NCI-H146 treated with DMSO at 0.1 percent for 48 hours (cell line): ENCODE measurements around the gene PROM1.

Experiments used
- DNase-seq: peaks from one replicate; lab custom pipeline; 2025; ENCODE audit not compliant: unreplicated experiment; lab: John Stamatoyannopoulos, UW

The PROM1 gene

GRCh38 chr4:16067515-16067914 is 16.3 kb downstream of the PROM1 start:
- DNase-seq: peak; percentile 26

DNA sequence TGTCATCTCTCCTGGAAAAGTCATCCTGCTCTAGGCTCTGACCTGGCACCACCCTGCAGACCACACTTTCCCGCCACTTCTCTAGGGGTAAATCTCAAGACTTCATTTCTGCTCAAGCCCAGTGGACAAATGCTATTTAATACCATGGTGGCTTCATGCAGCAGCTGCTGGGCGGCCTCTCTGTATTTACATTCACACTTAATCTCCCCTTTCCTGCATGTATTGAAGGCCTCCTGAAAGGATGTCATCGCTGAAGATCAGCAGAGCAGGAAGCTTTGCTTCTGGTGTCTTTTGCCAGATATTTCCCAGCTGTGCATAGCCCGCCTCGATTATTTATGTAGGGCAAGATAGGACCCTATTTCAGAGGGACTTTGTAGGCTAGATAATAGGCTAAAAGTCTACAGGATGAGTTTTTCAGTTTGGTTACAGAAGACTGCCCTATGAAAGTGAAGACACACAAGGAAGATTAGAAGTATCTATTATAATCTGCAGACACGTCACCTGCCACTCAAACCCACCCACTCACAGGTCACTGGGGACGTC is 17.2 kb downstream of the PROM1 start:
- DNase-seq: peak; percentile 71

DNA sequence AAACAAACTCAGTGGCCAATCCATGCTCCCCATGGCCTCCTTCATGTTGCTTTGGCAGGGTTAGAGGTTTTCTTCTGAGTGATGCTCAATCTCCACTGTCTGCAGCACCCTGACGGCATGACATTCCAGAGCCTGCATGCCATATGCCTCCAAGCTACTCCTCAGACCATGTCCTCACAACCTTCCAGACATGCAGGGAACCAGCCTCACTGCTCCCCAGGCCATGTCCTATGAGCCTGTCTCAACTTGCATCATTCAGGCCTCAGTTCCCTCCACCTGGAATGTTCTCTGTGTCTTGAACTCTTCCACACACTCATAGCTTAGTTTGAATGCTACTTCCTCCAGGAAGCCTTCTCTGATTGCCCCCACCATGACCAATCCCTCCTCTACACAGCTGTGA is 18.8 kb downstream of the PROM1 start:
- DNase-seq: no peak

- DNase-seq: no peak
These were observed 21.2 kb downstream of the PROM1 start for GRCh38 chr4:16062601-16063000.

GRCh38 chr4:16056681-16057385 is 27.0 kb downstream of the PROM1 start:
- peak; percentile 29 for DNase-seq

GRCh38 chr4:16055873-16056272 is 27.9 kb downstream of the PROM1 start:
- no peak for DNase-seq

GRCh38 chr4:16055471-16055870 is 28.4 kb downstream of the PROM1 start:
- no peak for DNase-seq

DNA sequence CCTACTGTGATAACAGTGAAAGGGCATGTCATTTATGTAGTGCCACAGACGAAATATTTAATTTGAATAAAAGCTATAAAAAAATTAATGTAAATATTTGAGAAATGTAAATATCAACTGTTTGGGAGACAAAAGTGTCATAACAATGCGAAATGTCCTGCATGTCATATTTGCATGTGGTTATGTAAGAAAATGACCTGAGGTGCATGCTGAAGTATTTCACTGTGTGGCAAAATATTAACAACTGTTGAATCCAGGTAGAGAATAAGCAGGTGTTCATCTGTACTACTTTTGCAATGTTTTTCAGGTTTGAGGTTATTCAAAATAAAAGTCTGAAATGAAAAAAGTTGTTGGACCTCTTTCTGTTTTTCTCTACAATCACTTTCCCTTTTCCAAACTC is 30.9 kb downstream of the PROM1 start:
- no peak for DNase-seq

GRCh38 chr4:16051980-16052379 is 31.8 kb downstream of the PROM1 start:
- DNase-seq: no peak

GRCh38 chr4:16051132-16051531 is 32.7 kb downstream of the PROM1 start:
- DNase-seq: no peak

- DNase-seq: no peak
These were observed 33.2 kb downstream of the PROM1 start for GRCh38 chr4:16050669-16051068.

DNA sequence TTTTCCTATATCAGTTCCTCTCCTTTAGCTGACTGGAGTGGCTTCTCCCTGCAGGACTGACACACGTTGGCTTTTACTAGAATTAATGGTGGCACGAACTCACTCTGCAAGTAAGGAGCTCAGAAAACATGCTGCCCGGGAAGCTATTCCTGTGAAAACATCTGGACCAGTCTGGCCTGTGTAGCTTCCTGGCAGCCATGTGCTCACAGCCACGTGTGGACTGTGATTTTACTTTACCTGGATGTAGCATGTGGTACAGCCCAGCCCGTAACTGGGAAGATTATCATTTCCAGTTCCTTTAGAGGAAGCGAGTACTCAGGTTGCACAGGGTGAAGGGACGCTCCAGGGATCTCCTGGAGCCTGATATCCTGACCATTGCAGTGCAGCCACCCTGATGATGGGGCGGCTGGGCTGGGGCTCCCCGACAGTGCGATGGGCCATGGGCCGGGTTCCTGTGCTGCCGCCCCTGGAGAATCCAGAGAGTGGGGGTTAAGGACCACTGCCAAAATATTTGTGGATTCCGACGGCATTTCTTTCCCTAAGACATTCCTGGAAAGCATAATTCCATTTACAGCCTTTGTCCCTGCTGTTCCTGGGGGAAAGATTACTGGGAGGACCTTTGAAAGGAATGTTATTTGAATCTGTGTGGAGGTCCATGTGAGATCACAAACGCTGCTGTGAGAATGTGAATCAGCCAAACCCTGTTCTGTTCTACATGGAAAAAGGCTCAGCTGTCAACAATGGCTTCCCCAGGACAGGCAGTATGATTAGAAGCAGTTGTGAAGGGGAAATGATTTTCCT is 35.0 kb downstream of the PROM1 start:
- DNase-seq: no peak

GRCh38 chr4:16045687-16046086 is 38.1 kb downstream of the PROM1 start:
- DNase-seq: no peak

DNA sequence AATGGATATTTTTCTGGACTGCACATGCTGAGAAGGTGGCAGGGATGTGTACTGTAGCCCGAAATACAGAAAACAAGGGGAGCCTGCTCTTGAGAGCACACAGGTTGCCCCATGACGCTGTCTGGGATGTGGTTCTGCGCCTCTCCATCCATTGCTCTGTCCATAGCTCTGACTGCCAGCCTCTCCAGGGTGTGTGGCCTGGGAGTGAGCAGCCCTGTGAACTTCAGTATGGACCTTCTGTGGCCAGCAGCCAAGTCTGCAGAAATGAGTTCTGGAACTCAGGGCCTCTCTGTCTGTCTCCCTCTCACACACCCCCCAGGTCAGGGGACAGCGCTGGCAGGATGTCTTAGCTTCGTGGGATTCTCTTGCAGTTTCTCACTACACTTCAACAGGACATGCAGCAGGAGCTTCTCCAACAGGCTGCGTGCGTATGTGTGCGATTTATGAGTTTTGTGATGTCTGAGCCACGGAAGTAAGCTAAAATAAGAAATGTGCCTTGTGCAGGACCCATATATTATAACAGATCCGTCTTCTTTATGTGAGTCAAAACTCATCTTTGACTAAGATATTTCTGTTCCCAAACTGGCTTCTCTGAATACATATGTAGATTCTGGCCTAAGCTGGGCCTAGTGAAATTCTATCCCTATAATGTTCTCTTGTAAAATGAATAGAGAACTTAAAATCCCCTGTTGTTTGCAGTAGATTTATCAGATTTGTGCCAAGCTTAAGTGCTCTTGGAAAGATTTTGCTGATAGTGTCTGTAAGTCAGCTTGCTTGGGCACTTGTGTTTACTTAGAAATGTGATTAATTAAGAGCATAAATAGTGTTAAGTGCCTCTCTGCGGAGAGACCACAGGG is 40.0 kb downstream of the PROM1 start:
- DNase-seq: no peak

- DNase-seq: no peak
These were observed 44.7 kb downstream of the PROM1 start for GRCh38 chr4:16039139-16039538.

GRCh38 chr4:16037901-16038300 is 45.9 kb downstream of the PROM1 start:
- DNase-seq: no peak

- DNase-seq: no peak
These were observed 48.0 kb downstream of the PROM1 start for GRCh38 chr4:16035843-16036242.

DNA sequence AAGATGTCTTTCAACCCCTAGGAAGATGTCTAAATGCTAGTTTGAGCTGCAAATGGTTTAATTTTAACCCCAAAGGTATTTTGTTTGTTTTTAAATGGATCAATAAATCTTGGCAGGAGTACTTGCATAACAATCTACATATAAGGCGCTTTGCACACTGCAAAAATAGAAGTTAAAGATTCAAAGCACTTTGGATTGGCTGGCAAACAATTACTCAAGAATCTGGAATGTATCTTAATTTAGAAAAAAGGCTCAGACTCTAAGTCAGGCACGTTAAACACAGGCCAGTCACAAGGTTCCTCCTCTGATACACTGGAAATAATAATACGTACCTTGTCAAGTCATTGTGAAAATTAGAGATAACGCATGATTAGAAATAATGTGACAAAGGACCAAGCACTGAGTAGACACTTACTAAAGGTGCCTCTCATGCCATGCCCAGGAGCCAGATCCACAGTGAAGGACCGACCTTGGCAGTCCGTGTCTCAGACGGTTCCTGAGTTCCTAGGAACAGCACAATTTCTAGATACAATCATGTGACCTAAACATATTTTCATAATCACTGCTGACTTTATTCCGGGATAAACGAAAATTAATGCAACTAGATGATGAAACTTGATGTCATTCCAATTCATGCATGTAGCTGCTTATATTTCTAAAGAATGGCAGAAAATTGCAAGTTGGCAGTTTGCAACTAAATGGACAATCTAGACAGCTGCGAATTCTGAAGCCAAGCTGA is 49.6 kb downstream of the PROM1 start:
- no peak for DNase-seq

DNA sequence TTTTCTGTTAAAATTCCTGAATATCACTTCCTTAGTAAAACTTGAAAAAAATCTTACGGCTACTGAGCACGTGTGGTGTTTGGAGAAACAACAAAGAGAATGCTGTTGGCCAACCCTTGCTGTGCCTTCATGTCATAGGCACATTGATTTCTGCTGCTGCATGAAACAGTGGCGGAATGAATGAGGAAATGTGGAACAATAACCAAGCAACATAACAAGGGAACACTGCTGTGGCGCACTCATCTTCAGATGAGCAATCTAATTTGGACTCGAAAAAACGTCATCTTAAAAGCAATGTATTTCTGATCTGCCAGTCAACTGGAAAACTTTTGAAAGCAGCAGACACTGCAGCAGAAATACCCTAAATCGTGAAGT is 51.4 kb downstream of the PROM1 start:
- no peak for DNase-seq

- DNase-seq: no peak
These were observed 52.1 kb downstream of the PROM1 start for GRCh38 chr4:16031546-16032395.
